OCI-LY1 (cell line): ENCODE measurements around the gene GALNT10.

Source experiments
- H2AFZ ChIP-seq: fragments of 200-600 bp; sonication (generic), shearing (Covaris generic); 2 replicates; pipeline ENCODE4 v1.6.0; 2014; ENCODE audit warnings: antibody characterized with exemption, mild to moderate bottlenecking, low read length
- H3F3A ChIP-seq: fragments of 200-600 bp; sonication (generic), shearing (Covaris generic); 2 replicates; pipeline ENCODE4 v1.6.0; 2014; ENCODE audit warnings: mild to moderate bottlenecking, antibody characterized with exemption, low read length, moderate library complexity; ENCODE audit not compliant: insufficient read depth
- H3K27ac ChIP-seq: fragments of 200-600 bp; sonication (generic); 2 replicates; pipeline ENCODE4 v1.5.1; 2014; ENCODE audit warnings: low read length, mixed run types, mild to moderate bottlenecking, low read depth; ENCODE audit not compliant: poor library complexity, severe bottlenecking
- H3K27me3 ChIP-seq: fragments of 200-600 bp; sonication (generic); 2 replicates; pipeline ENCODE4 v1.6.0; 2014; ENCODE audit warnings: antibody characterized with exemption, mild to moderate bottlenecking, low read length, moderate library complexity; ENCODE audit not compliant: insufficient read depth
- H3K36me3 ChIP-seq: fragments of 200-600 bp; sonication (generic); 2 replicates; pipeline ENCODE4 v1.6.1; 2014; ENCODE audit warnings: mild to moderate bottlenecking, antibody characterized with exemption, low read length, moderate library complexity, mixed read lengths; ENCODE audit not compliant: insufficient read depth
- H3K4me1 ChIP-seq: fragments of 200-600 bp; sonication (generic); 2 replicates; pipeline ENCODE4 v1.5.1; 2014; ENCODE audit warnings: mild to moderate bottlenecking, low read length, moderate library complexity; ENCODE audit not compliant: insufficient read depth, severe bottlenecking
- H3K4me2 ChIP-seq: fragments of 200-600 bp; sonication (generic), shearing (Covaris generic); 2 replicates; pipeline ENCODE4 v1.6.1; 2014; ENCODE audit warnings: low read length
- H3K4me3 ChIP-seq: fragments of 200-600 bp; sonication (generic); 2 replicates; pipeline ENCODE4 v1.5.1; 2014; ENCODE audit warnings: low read length, low read depth, mild to moderate bottlenecking, mixed read lengths; ENCODE audit not compliant: poor library complexity, severe bottlenecking
- H3K79me2 ChIP-seq: fragments of 200-600 bp; shearing (Covaris generic); 2 replicates; pipeline ENCODE4 v1.6.1; 2016; ENCODE audit warnings: mixed run types, low read length, mixed read lengths; ENCODE audit not compliant: insufficient read depth
- H3K9ac ChIP-seq: fragments of 200-600 bp; sonication (generic), shearing (Covaris generic); 2 replicates; pipeline ENCODE4 v1.6.1; 2014; ENCODE audit warnings: mild to moderate bottlenecking, low read length, mixed read lengths
- H3K9me2 ChIP-seq: fragments of 200-600 bp; sonication (generic), shearing (Covaris generic); 2 replicates; pipeline ENCODE4 v1.6.1; 2014; ENCODE audit warnings: low read depth, mild to moderate bottlenecking, low read length, mixed read lengths
- H3K9me3 ChIP-seq: fragments of 200-600 bp; shearing (Covaris generic); 2 replicates; pipeline ENCODE4 v1.6.1; 2014; ENCODE audit warnings: low read length, mixed read lengths
- H4K20me1 ChIP-seq: fragments of 200-600 bp; sonication (generic), shearing (Covaris generic); 2 replicates; pipeline ENCODE4 v1.6.0; 2016; ENCODE audit warnings: mild to moderate bottlenecking, low read length; ENCODE audit not compliant: insufficient read depth
- EZH2 ChIP-seq: fragments of 200-600 bp; sonication (generic), shearing (Covaris generic); IDR thresholded peaks from 2 replicates; pipeline ENCODE4 v1.8.0; 2017; ENCODE audit warnings: borderline replicate concordance, mixed run types, mild to moderate bottlenecking, antibody characterized with exemption, low read length, moderate library complexity, mixed read lengths
- TF ChIP-seq, protein P1 (sequence below): fragments of 200-600 bp; sonication (generic), shearing (Covaris generic); IDR thresholded peaks from 2 replicates; pipeline ENCODE4 v1.5.1; 2017; ENCODE audit warnings: mild to moderate bottlenecking, antibody characterized with exemption, low read length, moderate library complexity, mixed read lengths

The GALNT10 gene

DNA sequence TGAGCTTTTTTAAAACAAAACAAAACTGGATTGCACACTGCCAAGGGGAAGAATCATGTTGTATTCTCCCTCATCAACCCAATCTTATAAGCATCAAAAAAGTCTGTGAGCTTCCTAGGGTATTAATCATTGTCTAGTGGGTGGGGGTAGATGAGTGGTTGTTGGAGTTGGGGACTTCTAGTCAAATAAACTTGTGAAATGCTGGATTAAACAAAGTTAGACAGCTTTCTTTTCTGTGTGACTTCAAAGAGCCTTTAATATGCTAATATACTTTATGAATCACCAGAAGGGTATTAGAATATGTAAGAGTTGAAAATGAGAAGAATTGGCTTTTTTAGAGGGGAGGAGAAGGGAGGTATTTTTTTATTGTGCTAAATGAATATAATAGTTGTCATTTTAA lies 87.7 kb downstream of the GALNT10 start:
- no peaks in the 10 kb centered on the region for H3K9me2 ChIP-seq
- H3K4me2 ChIP-seq = no peak overlapping the region
- H3K9ac ChIP-seq = no peak overlapping the region
- H3K4me1 ChIP-seq = no peaks in the 10 kb centered on the region
- H3K4me3 ChIP-seq = no peak overlapping the region
- H3F3A ChIP-seq = no peaks in the 10 kb centered on the region
- no peaks in the 10 kb centered on the region for H3K9me3 ChIP-seq
- no peaks in the 10 kb centered on the region for H3K27me3 ChIP-seq
- no peaks in the 10 kb centered on the region for H4K20me1 ChIP-seq
- H3K79me2 ChIP-seq = no peaks in the 10 kb centered on the region
- TF ChIP-seq, protein P1, sequence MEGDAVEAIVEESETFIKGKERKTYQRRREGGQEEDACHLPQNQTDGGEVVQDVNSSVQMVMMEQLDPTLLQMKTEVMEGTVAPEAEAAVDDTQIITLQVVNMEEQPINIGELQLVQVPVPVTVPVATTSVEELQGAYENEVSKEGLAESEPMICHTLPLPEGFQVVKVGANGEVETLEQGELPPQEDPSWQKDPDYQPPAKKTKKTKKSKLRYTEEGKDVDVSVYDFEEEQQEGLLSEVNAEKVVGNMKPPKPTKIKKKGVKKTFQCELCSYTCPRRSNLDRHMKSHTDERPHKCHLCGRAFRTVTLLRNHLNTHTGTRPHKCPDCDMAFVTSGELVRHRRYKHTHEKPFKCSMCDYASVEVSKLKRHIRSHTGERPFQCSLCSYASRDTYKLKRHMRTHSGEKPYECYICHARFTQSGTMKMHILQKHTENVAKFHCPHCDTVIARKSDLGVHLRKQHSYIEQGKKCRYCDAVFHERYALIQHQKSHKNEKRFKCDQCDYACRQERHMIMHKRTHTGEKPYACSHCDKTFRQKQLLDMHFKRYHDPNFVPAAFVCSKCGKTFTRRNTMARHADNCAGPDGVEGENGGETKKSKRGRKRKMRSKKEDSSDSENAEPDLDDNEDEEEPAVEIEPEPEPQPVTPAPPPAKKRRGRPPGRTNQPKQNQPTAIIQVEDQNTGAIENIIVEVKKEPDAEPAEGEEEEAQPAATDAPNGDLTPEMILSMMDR = no peak
- TF ChIP-seq EZH2 = no peak
- no peaks in the 10 kb centered on the region for H3K36me3 ChIP-seq
- H3K27ac ChIP-seq = no peak overlapping the region
- no peak overlapping the region for H2AFZ ChIP-seq

DNA sequence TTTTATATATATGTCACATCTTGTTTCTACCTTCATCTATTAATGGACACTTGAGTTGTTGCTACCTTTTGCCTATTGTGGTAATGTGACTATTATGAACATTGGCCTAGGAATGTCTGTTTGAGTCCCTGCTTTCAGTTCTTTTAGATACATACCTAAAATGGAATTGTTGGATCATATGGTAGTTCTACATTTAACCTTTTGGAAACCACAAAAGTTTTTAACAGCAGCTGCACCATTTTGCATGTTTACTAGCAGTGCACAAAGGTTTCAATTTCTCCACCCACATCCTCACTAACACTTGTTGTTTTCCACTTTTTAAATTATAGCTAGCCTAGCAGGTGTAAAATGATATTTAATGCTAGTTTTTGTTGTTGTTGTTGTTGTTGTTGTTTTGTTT lies 88.4 kb downstream of the GALNT10 start:
- H3K4me2 ChIP-seq = no peak overlapping the region
- no peak overlapping the region for H3K9ac ChIP-seq
- no peaks in the 10 kb centered on the region for H3K4me1 ChIP-seq
- TF ChIP-seq, protein P1 = no peak
- no peak for TF ChIP-seq EZH2
- H4K20me1 ChIP-seq = no peaks in the 10 kb centered on the region
- no peak overlapping the region for H3K4me3 ChIP-seq
- no peak overlapping the region for H3K27ac ChIP-seq
- H3F3A ChIP-seq = no peaks in the 10 kb centered on the region
- H3K79me2 ChIP-seq = no peaks in the 10 kb centered on the region
- no peaks in the 10 kb centered on the region for H3K9me3 ChIP-seq
- H3K36me3 ChIP-seq = no peaks in the 10 kb centered on the region
- no peak overlapping the region for H2AFZ ChIP-seq
- no peaks in the 10 kb centered on the region for H3K27me3 ChIP-seq
- no peaks in the 10 kb centered on the region for H3K9me2 ChIP-seq

DNA sequence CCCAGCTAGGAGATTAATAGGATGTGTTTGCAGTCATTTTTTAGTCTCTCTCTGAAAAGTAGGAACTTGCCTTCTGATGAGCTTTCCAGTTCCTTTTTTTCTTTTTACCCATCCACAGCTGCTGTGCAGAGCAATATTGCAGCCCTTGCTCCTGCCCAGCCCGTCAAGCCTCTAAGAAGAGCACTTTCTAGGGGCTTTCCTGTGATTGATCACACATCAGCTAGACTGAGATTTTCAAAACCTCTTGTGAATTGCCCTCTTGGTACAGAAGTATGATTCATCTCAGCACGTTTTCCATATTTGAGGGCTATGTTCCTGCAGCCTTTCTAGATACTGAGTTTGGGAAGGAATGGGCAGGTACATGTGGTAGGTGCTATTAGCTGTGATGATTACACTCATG lies 93.9 kb downstream of the GALNT10 start:
- no peak overlapping the region for H3K9ac ChIP-seq
- TF ChIP-seq, protein P1 = no peak
- TF ChIP-seq EZH2 = no peak
- H3F3A ChIP-seq = no peaks in the 10 kb centered on the region
- no peaks in the 10 kb centered on the region for H3K79me2 ChIP-seq
- no peaks in the 10 kb centered on the region for H3K4me1 ChIP-seq
- no peaks in the 10 kb centered on the region for H4K20me1 ChIP-seq
- H3K4me2 ChIP-seq = no peak overlapping the region
- no peaks in the 10 kb centered on the region for H3K36me3 ChIP-seq
- H3K4me3 ChIP-seq = no peak overlapping the region
- no peaks in the 10 kb centered on the region for H3K9me2 ChIP-seq
- no peak overlapping the region for H2AFZ ChIP-seq
- no peak overlapping the region for H3K27ac ChIP-seq
- no peaks in the 10 kb centered on the region for H3K9me3 ChIP-seq
- H3K27me3 ChIP-seq = no peaks in the 10 kb centered on the region
